Ishikawa (cell line): Measurements from ENCODE around the gene INTS2.

Experiments used
- CREB1 ChIP-seq: IDR thresholded peaks from 2 replicates; pipeline ENCODE4 v1.6.1; 2012; ENCODE audit warnings: low read depth
- EP300 ChIP-seq: IDR thresholded peaks from 2 replicates; pipeline ENCODE4 v1.6.1; 2012; ENCODE audit warnings: borderline replicate concordance
- MAX ChIP-seq: IDR thresholded peaks from 2 replicates; pipeline ENCODE4 v1.6.1; 2012
- RAD21 ChIP-seq: IDR thresholded peaks from 2 replicates; pipeline ENCODE4 v1.6.1; 2012; ENCODE audit warnings: low read depth
- REST ChIP-seq: IDR thresholded peaks from 2 replicates; pipeline ENCODE4 v1.6.1; 2012; ENCODE audit warnings: low read depth, mild to moderate bottlenecking
- TAF1 ChIP-seq: IDR thresholded peaks from 2 replicates; pipeline ENCODE4 v1.6.1; 2012; ENCODE audit warnings: low read depth, mild to moderate bottlenecking

- TF ChIP-seq TAF1 (no peak), EP300 (no peak), CREB1 (no peak), RAD21 (no peak), MAX (no peak), REST (no peak)
These were observed 78.1 kb downstream of the INTS2 start for GRCh38 chr17:61849674-61850073.
